Type B pancreatic cell (in vitro differentiated cells): ENCODE results near the gene TMEM139. TPM values are rescaled to one million over a fixed set of nuclear protein-coding genes. Genes with fewer than 3 reads are reported as not detected.
"Not testable (repeated sequence)": the region's sequence is repeated elsewhere in the genome, so short reads cannot be mapped to it uniquely, and the experiment has no call there.

Experiments
- DNase-seq: peaks from one replicate; pipeline ENCODE4 v3.0.0; 2021; ENCODE audit warnings: mixed read lengths; ENCODE audit not compliant: unreplicated experiment; ENCODE audit errors: extremely low spot score
- H3K27ac Mint-ChIP-seq: 2 replicates; pipeline ENCODE4 v1.8.0; 2021; ENCODE audit warnings: mild to moderate bottlenecking, mixed read lengths
- H3K27me3 Mint-ChIP-seq: 2 replicates; pipeline ENCODE4 v1.8.0; 2021; ENCODE audit warnings: mixed read lengths
- H3K36me3 Mint-ChIP-seq: 2 replicates; pipeline ENCODE4 v1.8.0; 2021; ENCODE audit warnings: mixed read lengths
- H3K4me1 Mint-ChIP-seq: one replicate; pipeline ENCODE4 v1.8.0; 2021; ENCODE audit warnings: mixed read lengths; ENCODE audit not compliant: unreplicated experiment
- H3K4me3 Mint-ChIP-seq: 2 replicates; pipeline ENCODE4 v1.8.0; 2021; ENCODE audit warnings: mild to moderate bottlenecking, mixed read lengths
- H3K9me3 Mint-ChIP-seq: 2 replicates; pipeline ENCODE4 v1.8.0; 2021; ENCODE audit warnings: mixed read lengths
- total RNA-seq: library from RNA; stranded (reverse); gene quantifications from 2 replicates; pipeline ENCODE4 v1.2.1, GENCODE V29; 2021; ENCODE audit warnings: low replicate concordance
- TF ChIP-seq, protein P1 (sequence below): fragments of 200-600 bp; sonication (generic); conservative IDR thresholded peaks from 2 replicates; pipeline ENCODE4 v1.5.0; 2021; ENCODE audit warnings: antibody characterized with exemption, mild to moderate bottlenecking

Gene TMEM139
- total RNA-seq, 1 donor from 2014 or later, result 2.6 TPM

DNA sequence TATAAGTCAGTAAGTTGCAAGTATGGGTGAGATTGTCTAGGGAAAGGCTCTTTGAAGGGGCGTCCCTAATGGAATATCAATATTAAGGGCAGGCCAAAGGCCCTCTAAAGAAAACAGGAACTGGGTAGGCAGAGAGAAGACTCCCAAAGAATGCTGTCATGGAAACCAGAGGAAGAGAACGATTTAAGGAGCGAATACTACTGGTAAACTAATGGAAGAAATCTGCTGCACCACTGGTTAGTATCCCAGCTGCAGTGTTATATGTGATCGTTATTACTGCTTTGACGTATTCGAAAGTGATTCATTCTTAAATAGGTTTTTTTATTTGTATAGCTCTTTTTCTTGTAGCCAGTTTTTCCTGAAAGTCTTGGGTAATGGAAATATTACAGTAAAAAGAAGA lies 4.7 kb downstream of the TMEM139 start:
- H3K27me3 Mint-ChIP-seq, result no peaks in the 10 kb centered on the region
- TF ChIP-seq, protein P1, sequence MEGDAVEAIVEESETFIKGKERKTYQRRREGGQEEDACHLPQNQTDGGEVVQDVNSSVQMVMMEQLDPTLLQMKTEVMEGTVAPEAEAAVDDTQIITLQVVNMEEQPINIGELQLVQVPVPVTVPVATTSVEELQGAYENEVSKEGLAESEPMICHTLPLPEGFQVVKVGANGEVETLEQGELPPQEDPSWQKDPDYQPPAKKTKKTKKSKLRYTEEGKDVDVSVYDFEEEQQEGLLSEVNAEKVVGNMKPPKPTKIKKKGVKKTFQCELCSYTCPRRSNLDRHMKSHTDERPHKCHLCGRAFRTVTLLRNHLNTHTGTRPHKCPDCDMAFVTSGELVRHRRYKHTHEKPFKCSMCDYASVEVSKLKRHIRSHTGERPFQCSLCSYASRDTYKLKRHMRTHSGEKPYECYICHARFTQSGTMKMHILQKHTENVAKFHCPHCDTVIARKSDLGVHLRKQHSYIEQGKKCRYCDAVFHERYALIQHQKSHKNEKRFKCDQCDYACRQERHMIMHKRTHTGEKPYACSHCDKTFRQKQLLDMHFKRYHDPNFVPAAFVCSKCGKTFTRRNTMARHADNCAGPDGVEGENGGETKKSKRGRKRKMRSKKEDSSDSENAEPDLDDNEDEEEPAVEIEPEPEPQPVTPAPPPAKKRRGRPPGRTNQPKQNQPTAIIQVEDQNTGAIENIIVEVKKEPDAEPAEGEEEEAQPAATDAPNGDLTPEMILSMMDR, result no peak
- DNase-seq, result no peak
- peaks cover 26% of the 10 kb centered on the region for H3K36me3 Mint-ChIP-seq
- peaks cover 19% of the 10 kb centered on the region for H3K4me1 Mint-ChIP-seq
- peak overlapping the region; percentile 92 for H3K27ac Mint-ChIP-seq
- H3K4me3 Mint-ChIP-seq, result peak overlapping the region; percentile 97
- peaks cover 5% of the 10 kb centered on the region for H3K9me3 Mint-ChIP-seq

- peak overlapping the region; percentile 92 for H3K27ac Mint-ChIP-seq
- H3K27me3 Mint-ChIP-seq, H3K9me3 Mint-ChIP-seq, DNase-seq: not testable (repeated sequence)
- H3K4me1 Mint-ChIP-seq, result peaks cover 21% of the 10 kb centered on the region
- H3K4me3 Mint-ChIP-seq, result peak overlapping the region; percentile 97
- peaks cover 29% of the 10 kb centered on the region for H3K36me3 Mint-ChIP-seq
Observed at GRCh38 chr7:143289888-143290287, 5.1 kb downstream of the TMEM139 start.

DNA sequence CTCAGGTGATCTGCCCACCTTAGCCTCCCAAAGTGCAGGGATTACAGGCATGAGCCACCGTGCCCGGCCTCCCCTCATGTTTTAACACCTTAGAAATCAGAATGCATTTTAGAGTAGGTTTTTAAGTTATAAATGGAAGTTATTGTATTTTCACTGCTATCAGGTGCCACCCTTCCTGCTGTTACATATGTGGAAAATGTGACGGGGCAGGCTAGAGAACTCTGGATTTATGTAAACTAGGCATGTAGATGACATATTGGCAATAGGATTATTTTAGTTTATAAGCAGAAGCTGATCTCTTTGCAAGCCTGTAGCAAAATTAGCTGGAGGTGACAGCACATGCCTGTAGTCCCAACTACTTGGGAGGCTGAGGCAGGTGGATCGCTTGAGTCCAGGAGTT lies 5.5 kb downstream of the TMEM139 start:
- TF ChIP-seq, protein P1, result no peak
- DNase-seq, result no peak
- Mint-ChIP-seq H3K4me3 (peak overlapping the region; percentile 97), H3K36me3 (peaks cover 30% of the 10 kb centered on the region), H3K4me1 (peaks cover 21% of the 10 kb centered on the region), H3K27me3 (no peaks in the 10 kb centered on the region), H3K27ac (no peak overlapping the region), H3K9me3 (peaks cover 5% of the 10 kb centered on the region)

DNA sequence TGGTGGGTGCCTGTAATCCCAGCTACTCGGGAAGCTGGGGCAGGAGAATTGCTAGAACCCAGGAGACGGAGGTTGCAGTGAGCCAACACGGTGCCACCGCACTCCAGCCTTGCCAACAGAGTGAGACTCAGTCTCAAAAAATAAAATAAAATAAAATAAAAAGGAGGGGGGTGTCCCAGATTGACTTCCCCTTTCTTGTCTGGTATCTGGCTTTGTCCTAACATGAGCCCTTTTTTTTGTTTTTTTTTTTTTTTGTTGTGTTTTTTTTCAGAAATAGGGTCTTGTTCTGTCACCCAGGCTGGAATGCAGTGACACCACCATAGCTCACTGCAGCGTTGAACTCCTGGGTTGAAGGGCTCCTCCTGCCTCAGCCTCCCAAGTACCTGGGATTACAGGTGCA lies 8.1 kb downstream of the TMEM139 start:
- no peak for DNase-seq
- H3K4me3 Mint-ChIP-seq, result no peak overlapping the region
- TF ChIP-seq, protein P1, result no peak
- H3K9me3 Mint-ChIP-seq, result peaks cover 1% of the 10 kb centered on the region
- no peak overlapping the region for H3K27ac Mint-ChIP-seq
- no peaks in the 10 kb centered on the region for H3K27me3 Mint-ChIP-seq
- H3K36me3 Mint-ChIP-seq, result peaks cover 39% of the 10 kb centered on the region
- H3K4me1 Mint-ChIP-seq, result peaks cover 28% of the 10 kb centered on the region

DNA sequence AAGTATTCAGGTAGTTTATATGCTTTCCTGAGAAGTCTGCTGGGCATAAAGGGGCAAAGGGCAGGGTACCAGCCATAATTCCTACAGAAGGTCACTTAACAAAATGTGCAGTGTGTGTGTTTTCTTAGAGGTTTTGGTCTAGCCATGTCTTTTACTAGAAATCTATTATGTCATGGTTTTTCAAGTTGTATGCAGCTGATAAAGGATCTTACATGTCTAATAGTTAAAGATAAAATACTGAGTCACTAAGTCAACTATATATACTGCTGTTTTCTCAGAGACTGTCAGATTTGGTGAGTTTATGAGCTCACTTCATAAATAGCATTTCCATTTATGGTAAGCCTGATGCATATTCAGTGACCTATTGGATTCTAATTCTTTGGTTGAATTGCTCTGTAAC lies 11.1 kb downstream of the TMEM139 start:
- TF ChIP-seq, protein P1, result no peak
- Mint-ChIP-seq H3K9me3 (no peaks in the 10 kb centered on the region), H3K27me3 (no peaks in the 10 kb centered on the region), H3K4me1 (peaks cover 14% of the 10 kb centered on the region), H3K4me3 (no peak overlapping the region), H3K36me3 (peaks cover 55% of the 10 kb centered on the region), H3K27ac (no peak overlapping the region)
- DNase-seq, result no peak

- TF ChIP-seq, protein P1, result no peak
- no peak for DNase-seq
- no peaks in the 10 kb centered on the region for H3K9me3 Mint-ChIP-seq
- H3K27me3 Mint-ChIP-seq, result no peaks in the 10 kb centered on the region
- no peak overlapping the region for H3K4me3 Mint-ChIP-seq
- no peak overlapping the region for H3K27ac Mint-ChIP-seq
- peaks cover 14% of the 10 kb centered on the region for H3K4me1 Mint-ChIP-seq
- peaks cover 54% of the 10 kb centered on the region for H3K36me3 Mint-ChIP-seq
Observed at GRCh38 chr7:143296686-143297085, 11.9 kb downstream of the TMEM139 start.
